PC-3 (cell line): Measurements from ENCODE around the gene CCDC187. TPM values are rescaled to one million over a fixed set of nuclear protein-coding genes. Genes with fewer than 3 reads are reported as not detected.

Experiments
- ATAC-seq: fragments of 200-7000 bp; cut with Tn5 transposase; 2 replicates; pipeline ENCODE4 v1.9.1; 2020; ENCODE audit warnings: mild to moderate bottlenecking, moderate library complexity
- BruUV-seq: library from RNA; stranded (reverse); fragments of 400-500 nt; replicated peaks from 2 replicates; lab custom pipeline; 2021; lab: Mats Ljungman, UMichigan
- CTCF ChIA-PET: fragments of 300-600 bp; sonication (Branson Sonifier 250); formaldehyde crosslinking; loops from one replicate; lab custom pipeline; 2022; ENCODE audit warnings: antibody characterized with exemption; lab: Charles Lee
- POLR2A ChIA-PET: fragments of 300-600 bp; sonication (Branson Sonifier 250); formaldehyde crosslinking; loops from one replicate; lab custom pipeline; 2022; ENCODE audit warnings: antibody characterized with exemption; ENCODE audit not compliant: unreplicated experiment; lab: Charles Lee
- DNase-seq: peaks from one replicate; pipeline ENCODE4 v3.0.0-alpha.2; 2015
- H2AFZ ChIP-seq: fragments of 300-600 bp; sonication (generic); 2 replicates; pipeline ENCODE4 v1.6.0; 2016; ENCODE audit warnings: antibody characterized with exemption, low read length
- H3F3A ChIP-seq: fragments of 300-600 bp; sonication (generic); one replicate; pipeline ENCODE4 v1.6.0; 2017; ENCODE audit warnings: antibody characterized with exemption, low read length, control low read depth, mild to moderate bottlenecking; ENCODE audit not compliant: unreplicated experiment
- H3K27ac ChIP-seq: fragments of 300-600 bp; sonication (generic); 2 replicates; pipeline ENCODE4 v1.5.1; 2016; ENCODE audit warnings: mild to moderate bottlenecking, low read length
- H3K27me3 ChIP-seq: fragments of 300-600 bp; sonication (generic); 2 replicates; pipeline ENCODE4 v1.6.1; 2016; ENCODE audit warnings: low read length, mixed read lengths
- H3K36me3 ChIP-seq: fragments of 300-600 bp; sonication (generic); 2 replicates; pipeline ENCODE4 v1.6.1; 2016; ENCODE audit warnings: low read depth, mixed run types, low read length, mixed read lengths
- H3K4me1 ChIP-seq: fragments of 300-600 bp; sonication (generic); 2 replicates; pipeline ENCODE4 v1.5.1; 2016; ENCODE audit warnings: low read length; ENCODE audit not compliant: insufficient read depth
- H3K4me2 ChIP-seq: fragments of 300-600 bp; sonication (generic); 2 replicates; pipeline ENCODE4 v1.6.0; 2016; ENCODE audit warnings: low read length
- H3K4me3 ChIP-seq: fragments of 300-600 bp; sonication (generic); 2 replicates; pipeline ENCODE4 v1.5.1; 2016; ENCODE audit warnings: mild to moderate bottlenecking, low read length, mixed read lengths
- H3K79me2 ChIP-seq: fragments of 300-600 bp; sonication (generic); 2 replicates; pipeline ENCODE4 v1.6.1; 2017; ENCODE audit warnings: low read length, mixed read lengths
- H3K9ac ChIP-seq: fragments of 300-600 bp; sonication (generic); 2 replicates; pipeline ENCODE4 v1.6.0; 2016; ENCODE audit warnings: mild to moderate bottlenecking, low read length
- H3K9me2 ChIP-seq: fragments of 300-600 bp; sonication (generic); replicated peaks from 2 replicates; pipeline ENCODE4 v1.6.1; 2016; ENCODE audit warnings: mixed run types, low read length, mixed read lengths
- H3K9me3 ChIP-seq: fragments of 300-600 bp; sonication (generic); 2 replicates; pipeline ENCODE4 v1.6.1; 2016; ENCODE audit warnings: low read length, mixed read lengths
- H4K20me1 ChIP-seq: fragments of 300-600 bp; sonication (generic); 2 replicates; pipeline ENCODE4 v1.6.1; 2016; ENCODE audit warnings: low read length, mixed read lengths
- CTCF ChIP-seq: fragments of 300-600 bp; sonication (generic); conservative IDR thresholded peaks from 2 replicates; pipeline ENCODE4 v1.5.1; 2017; ENCODE audit warnings: antibody characterized with exemption, low read depth, mild to moderate bottlenecking, low read length
- EZH2 ChIP-seq: fragments of 300-600 bp; sonication (generic); IDR thresholded peaks from one replicate; pipeline ENCODE4 v1.6.1; 2017; ENCODE audit warnings: antibody characterized with exemption, mild to moderate bottlenecking, low read length; ENCODE audit not compliant: unreplicated experiment
- EZH2phosphoT487 ChIP-seq: fragments of 300-600 bp; sonication (generic); IDR thresholded peaks from 2 replicates; pipeline ENCODE4 v1.6.1; 2018; ENCODE audit warnings: mild to moderate bottlenecking, antibody characterized with exemption, low read length, borderline replicate concordance
- intact Hi-C: fragments of 100-400 bp; cut with micrococcal nuclease; formaldehyde crosslinking; loops from 2 replicates; pipeline ENCODE4 v1.9.0; 2023
- total RNA-seq: library from RNA; depleted of rRNA; stranded (reverse); fragments of >200 nt; gene quantifications from 2 replicates; pipeline ENCODE4 v1.2.3, GENCODE V29; 2014

Gene CCDC187
- total RNA-seq, 1 experiment from 2014 or later: 0.04 TPM

- ChIA-PET CTCF (no interaction called here), POLR2A (no interaction called here)
- ATAC-seq: no peak
- Histone ChIP-seq H2AFZ (no peak overlapping the region), H3K9me2 (no peaks in the 10 kb centered on the region), H3K9me3 (no peaks in the 10 kb centered on the region), H3K4me2 (no peak overlapping the region), H3F3A (no peaks in the 10 kb centered on the region), H4K20me1 (peaks cover 14% of the 10 kb centered on the region; the same call in 1 of the 2 replicates), H3K4me1 (peaks cover 15% of the 10 kb centered on the region), H3K36me3 (no peaks in the 10 kb centered on the region), H3K27me3 (no peaks in the 10 kb centered on the region), H3K79me2 (peaks cover 67% of the 10 kb centered on the region), H3K4me3 (no peak overlapping the region), H3K9ac (no peak overlapping the region), H3K27ac (no peak overlapping the region)
- intact Hi-C loops: no loop called here
- no peak for DNase-seq
- TF ChIP-seq EZH2phosphoT487 (no peak), CTCF (no peak)
- no TSS peak for BruUV-seq
Observed at GRCh38 chr9:136239983-136240330, 63.9 kb downstream of the CCDC187 start.

GRCh38 chr9:136239135-136239982 is 64.5 kb downstream of the CCDC187 start:
- peaks cover 61% of the 10 kb centered on the region for H3K79me2 ChIP-seq

More at GRCh38 chr9:136239135-136239982, 64.5 kb downstream of the CCDC187 start:
- H3K4me3 ChIP-seq: no peak overlapping the region
- TF ChIP-seq EZH2 (no peak), CTCF (no peak), EZH2phosphoT487 (no peak)
- peaks cover 10% of the 10 kb centered on the region for H3K4me1 ChIP-seq
- DNase-seq (no peak), ATAC-seq (no peak)
- ChIA-PET CTCF (no interaction called here), POLR2A (no interaction called here)
- no peak overlapping the region for H3K4me2 ChIP-seq
- H2AFZ ChIP-seq: no peak overlapping the region
- no peaks in the 10 kb centered on the region for H3F3A ChIP-seq
- no peak overlapping the region for H3K27ac ChIP-seq
- no peaks in the 10 kb centered on the region for H3K36me3 ChIP-seq
- H4K20me1 ChIP-seq: peaks cover 13% of the 10 kb centered on the region; the same call in 1 of the 2 replicates
- H3K9ac ChIP-seq: no peak overlapping the region
- no TSS peak for BruUV-seq
- H3K9me2 ChIP-seq: no peaks in the 10 kb centered on the region
- no peaks in the 10 kb centered on the region for H3K9me3 ChIP-seq
- intact Hi-C loops: no loop called here
- H3K27me3 ChIP-seq: no peaks in the 10 kb centered on the region
